H9 (cell line): ENCODE data around the gene ELOVL3. TPM values are rescaled to one million over a fixed set of nuclear protein-coding genes. Genes with fewer than 3 reads are reported as not detected.

Source experiments
- DNase-seq: peaks from one replicate; pipeline ENCODE4 v3.0.0-alpha.2; 2017
- H2AFZ ChIP-seq: one replicate; pipeline ENCODE4 v1.6.1; 2013; ENCODE audit warnings: mild to moderate bottlenecking, low read length, control low read depth, moderate library complexity
- H2AK5ac ChIP-seq: 2 replicates; pipeline ENCODE4 v1.6.1; 2013; ENCODE audit warnings: low read length, control low read depth, mixed read lengths; ENCODE audit not compliant: insufficient read length
- H2BK120ac ChIP-seq: one replicate; pipeline ENCODE4 v1.6.1; 2013; ENCODE audit warnings: low read depth, mild to moderate bottlenecking, low read length, control low read depth, inconsistent platforms; ENCODE audit not compliant: poor library complexity, severe bottlenecking
- H2BK12ac ChIP-seq: 2 replicates; pipeline ENCODE4 v1.6.1; 2013; ENCODE audit warnings: low read length, control low read depth, mixed read lengths, low read depth; ENCODE audit not compliant: insufficient read length
- H2BK15ac ChIP-seq: 2 replicates; pipeline ENCODE4 v1.6.1; 2013; ENCODE audit warnings: low read depth, low read length, control low read depth
- H2BK20ac ChIP-seq: one replicate; pipeline ENCODE4 v1.6.1; 2013; ENCODE audit warnings: low read depth, mild to moderate bottlenecking, low read length, control low read depth, inconsistent platforms; ENCODE audit not compliant: poor library complexity, severe bottlenecking
- H2BK5ac ChIP-seq: 2 replicates; pipeline ENCODE4 v1.6.1; 2013; ENCODE audit warnings: low read length, control low read depth, mixed read lengths; ENCODE audit not compliant: insufficient read length
- H3K14ac ChIP-seq: 2 replicates; pipeline ENCODE4 v1.6.1; 2013; ENCODE audit warnings: low read length, control low read depth; ENCODE audit not compliant: insufficient read depth
- H3K18ac ChIP-seq: 2 replicates; pipeline ENCODE4 v1.6.1; 2013; ENCODE audit warnings: low read depth, mild to moderate bottlenecking, mixed read lengths, low read length, control low read depth; ENCODE audit not compliant: insufficient read length
- H3K23ac ChIP-seq: 2 replicates; pipeline ENCODE4 v1.6.1; 2013; ENCODE audit warnings: low read length, control low read depth, mixed read lengths, low read depth; ENCODE audit not compliant: insufficient read length
- H3K23me2 ChIP-seq: 2 replicates; pipeline ENCODE4 v1.6.1; 2013; ENCODE audit warnings: low read depth, mild to moderate bottlenecking, mixed read lengths, low read length, control low read depth; ENCODE audit not compliant: insufficient read length, poor library complexity, severe bottlenecking
- H3K27ac ChIP-seq: 2 replicates; pipeline ENCODE4 v1.5.1; 2013; ENCODE audit warnings: low read length, control low read depth, mixed read lengths, low read depth; ENCODE audit not compliant: insufficient read length
- H3K27me3 ChIP-seq: 2 replicates; pipeline ENCODE4 v1.6.1; 2013; ENCODE audit warnings: low read length, control low read depth, inconsistent platforms; ENCODE audit not compliant: insufficient read depth
- H3K4ac ChIP-seq: 2 replicates; pipeline ENCODE4 v1.6.1; 2013; ENCODE audit warnings: low read depth, mild to moderate bottlenecking, control low read depth, inconsistent platforms, low read length, moderate library complexity
- H3K4me1 ChIP-seq: 2 replicates; pipeline ENCODE4 v1.6.1; 2013; ENCODE audit warnings: low read length, control low read depth, inconsistent platforms; ENCODE audit not compliant: insufficient read depth
- H3K4me2 ChIP-seq: 2 replicates; pipeline ENCODE4 v1.6.1; 2013; ENCODE audit warnings: low read length, control low read depth, mixed read lengths; ENCODE audit not compliant: insufficient read length, insufficient read depth
- H3K56ac ChIP-seq: 2 replicates; pipeline ENCODE4 v1.6.1; 2013; ENCODE audit warnings: low read depth, mild to moderate bottlenecking, mixed read lengths, low read length, control low read depth; ENCODE audit not compliant: insufficient read length
- H3K79me1 ChIP-seq: 2 replicates; pipeline ENCODE4 v1.6.1; 2013; ENCODE audit warnings: low read depth, mild to moderate bottlenecking, moderate library complexity, low read length, control low read depth, inconsistent platforms; ENCODE audit not compliant: insufficient read depth, poor library complexity, severe bottlenecking
- H3K79me2 ChIP-seq: 2 replicates; pipeline ENCODE4 v1.6.1; 2013; ENCODE audit warnings: low read length, control low read depth, inconsistent platforms; ENCODE audit not compliant: insufficient read depth
- H3K9ac ChIP-seq: 2 replicates; pipeline ENCODE4 v1.6.1; 2013; ENCODE audit warnings: low read length, control low read depth, mixed read lengths; ENCODE audit not compliant: insufficient read length; ENCODE audit errors: extremely low read depth
- H3K9me3 ChIP-seq: one replicate; pipeline ENCODE4 v1.6.1; 2013; ENCODE audit warnings: low read depth, low read length, inconsistent platforms; ENCODE audit not compliant: control insufficient read depth
- H3T11ph ChIP-seq: one replicate; pipeline ENCODE4 v1.6.1; 2013; ENCODE audit warnings: mild to moderate bottlenecking, low read length, control low read depth, inconsistent platforms
- H4K20me1 ChIP-seq: one replicate; pipeline ENCODE4 v1.6.1; 2013; ENCODE audit not compliant: control insufficient read depth, insufficient read length, insufficient read depth
- H4K5ac ChIP-seq: 2 replicates; pipeline ENCODE4 v1.6.1; 2013; ENCODE audit warnings: low read depth, mild to moderate bottlenecking, mixed read lengths, low read length, control low read depth; ENCODE audit not compliant: insufficient read length
- H4K8ac ChIP-seq: replicated peaks from 2 replicates; pipeline ENCODE4 v1.6.1; 2013; ENCODE audit warnings: low read length, control low read depth, mixed read lengths, low read depth; ENCODE audit not compliant: insufficient read length
- H4K91ac ChIP-seq: 2 replicates; pipeline ENCODE4 v1.6.1; 2013; ENCODE audit warnings: low read depth, mild to moderate bottlenecking, moderate library complexity, mixed read lengths, low read length, control low read depth; ENCODE audit not compliant: insufficient read length
- H3K27ac Mint-ChIP-seq, 3 experiments: 2 replicates in 2 of 3; 3 replicates in 1 of 3; pipeline ENCODE4 v1.8.0; 2020 to 2021; ENCODE audit warnings: mixed read lengths in 3 of 3, mild to moderate bottlenecking in 1 of 3, moderate library complexity in 1 of 3
- H3K27me3 Mint-ChIP-seq: 2 replicates; pipeline ENCODE4 v1.8.0; 2021; ENCODE audit warnings: low read depth, mild to moderate bottlenecking, moderate library complexity, mixed read lengths
- H3K36me3 Mint-ChIP-seq, 3 experiments: 2 replicates in 2 of 3; 3 replicates in 1 of 3; pipeline ENCODE4 v1.8.0; 2020 to 2021; ENCODE audit warnings: low read depth in 3 of 3, mixed read lengths in 3 of 3; ENCODE audit not compliant: insufficient read depth in 1 of 3
- H3K4me1 Mint-ChIP-seq, 2 experiments: 2 replicates each; pipeline ENCODE4 v1.8.0; 2020; ENCODE audit warnings: mixed read lengths in 2 of 2
- H3K4me3 Mint-ChIP-seq, 2 experiments: 2 replicates in 1 of 2; 3 replicates in 1 of 2; pipeline ENCODE4 v1.8.0; 2020 to 2021; ENCODE audit warnings: mild to moderate bottlenecking in 2 of 2, mixed read lengths in 2 of 2, moderate library complexity in 1 of 2
- H3K9me3 Mint-ChIP-seq, 2 experiments: 2 replicates in 1 of 2; 3 replicates in 1 of 2; pipeline ENCODE4 v1.8.0; 2020; ENCODE audit warnings: mild to moderate bottlenecking in 2 of 2, mixed read lengths in 2 of 2, moderate library complexity in 1 of 2
- WGBS: extraction: QIAGEN DNeasy Blood & Tissue Kit; methylation state at CpG from one replicate; pipeline ENCODE4 v1.1.7; 2013; ENCODE audit warnings: missing lambda C conversion rate, low lambda C conversion rate, mixed read lengths; ENCODE audit not compliant: insufficient read length; ENCODE audit errors: extremely low coverage; 5-methylcytosine and 5-hydroxymethylcytosine counted together
- total RNA-seq: library from RNA; stranded (reverse); gene quantifications from 2 replicates; pipeline ENCODE4 v1.2.1, GENCODE V29; 2021
- TF ChIP-seq, protein P1 (sequence below): fragments of 200-600 bp; sonication (generic); conservative IDR thresholded peaks from 3 replicates; pipeline ENCODE4 v1.8.0; 2021; ENCODE audit warnings: antibody characterized with exemption, mild to moderate bottlenecking

ELOVL3 gene
- total RNA-seq, 1 experiment from 2014 or later: not detected

DNA sequence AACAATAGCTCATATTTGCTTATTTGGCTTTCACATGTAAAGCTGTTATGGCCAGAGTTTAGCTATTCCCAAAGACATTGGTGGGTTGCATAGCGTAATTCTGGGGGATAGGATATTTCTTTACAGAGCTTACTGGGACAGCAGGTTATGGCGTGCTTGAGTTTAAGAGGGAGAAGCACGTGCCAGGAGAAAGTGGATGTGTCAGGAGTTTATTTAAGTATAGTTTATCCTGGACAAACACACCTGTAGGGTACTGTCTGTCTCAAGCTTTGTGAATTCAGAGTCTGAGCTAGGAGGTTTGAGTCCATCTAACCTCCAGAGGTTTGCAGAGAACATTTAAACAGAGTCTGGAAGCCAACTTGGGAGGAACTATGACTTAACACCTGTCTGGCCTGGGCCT lies 40.6 kb downstream of the ELOVL3 start:
- Histone ChIP-seq H4K8ac (no peak overlapping the region), H2BK120ac (no peak overlapping the region), H3K9ac (no peak overlapping the region), H3T11ph (no peak overlapping the region), H4K5ac (no peak overlapping the region), H3K23me2 (no peaks in the 10 kb centered on the region), H2BK15ac (no peak overlapping the region), H3K9me3 (no peaks in the 10 kb centered on the region), H2AFZ (no peak overlapping the region), H3K4me2 (no peak overlapping the region), H3K27ac (no peak overlapping the region), H3K79me2 (no peaks in the 10 kb centered on the region), H2BK20ac (no peak overlapping the region), H4K20me1 (no peaks in the 10 kb centered on the region), H4K91ac (no peak overlapping the region), H3K79me1 (peaks cover 3% of the 10 kb centered on the region), H3K27me3 (no peaks in the 10 kb centered on the region), H3K4me1 (no peaks in the 10 kb centered on the region), H3K56ac (no peak overlapping the region), H2BK12ac (no peak overlapping the region), H2AK5ac (no peak overlapping the region), H3K14ac (no peak overlapping the region), H3K18ac (no peak overlapping the region), H2BK5ac (no peak overlapping the region), H3K4ac (no peak overlapping the region), H3K23ac (no peak overlapping the region)
- Mint-ChIP-seq H3K4me3 (no peak overlapping the region), H3K36me3 (0 out of 7 replicates have a peak, but pooled peaks cover 0 to 2% (median 0%) of the 10 kb centered on the region in 3 experiments), H3K9me3 (no peaks in the 10 kb centered on the region), H3K4me1 (peaks cover 4% of the 10 kb centered on the region in 2 experiments; a peak in 2 of 4 replicates), H3K27ac (no peak overlapping the region), H3K27me3 (no peaks in the 10 kb centered on the region)
- DNase-seq: no peak
- TF ChIP-seq, protein P1, sequence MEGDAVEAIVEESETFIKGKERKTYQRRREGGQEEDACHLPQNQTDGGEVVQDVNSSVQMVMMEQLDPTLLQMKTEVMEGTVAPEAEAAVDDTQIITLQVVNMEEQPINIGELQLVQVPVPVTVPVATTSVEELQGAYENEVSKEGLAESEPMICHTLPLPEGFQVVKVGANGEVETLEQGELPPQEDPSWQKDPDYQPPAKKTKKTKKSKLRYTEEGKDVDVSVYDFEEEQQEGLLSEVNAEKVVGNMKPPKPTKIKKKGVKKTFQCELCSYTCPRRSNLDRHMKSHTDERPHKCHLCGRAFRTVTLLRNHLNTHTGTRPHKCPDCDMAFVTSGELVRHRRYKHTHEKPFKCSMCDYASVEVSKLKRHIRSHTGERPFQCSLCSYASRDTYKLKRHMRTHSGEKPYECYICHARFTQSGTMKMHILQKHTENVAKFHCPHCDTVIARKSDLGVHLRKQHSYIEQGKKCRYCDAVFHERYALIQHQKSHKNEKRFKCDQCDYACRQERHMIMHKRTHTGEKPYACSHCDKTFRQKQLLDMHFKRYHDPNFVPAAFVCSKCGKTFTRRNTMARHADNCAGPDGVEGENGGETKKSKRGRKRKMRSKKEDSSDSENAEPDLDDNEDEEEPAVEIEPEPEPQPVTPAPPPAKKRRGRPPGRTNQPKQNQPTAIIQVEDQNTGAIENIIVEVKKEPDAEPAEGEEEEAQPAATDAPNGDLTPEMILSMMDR: no peak
- no CpG with 5 or more reads among the region's 3 CpGs for WGBS
